CD14-positive monocyte (primary cell): ENCODE results near the gene RAD50. TPM values are rescaled to one million over a fixed set of nuclear protein-coding genes. Genes with fewer than 3 reads are reported as not detected.

Experiments used
- DNase-seq, 3 donors: peaks; one replicate each; pipeline ENCODE4 v3.0.0-alpha.2; 2011 to 2022
- H2AFZ ChIP-seq: 2 replicates; pipeline ENCODE4 v1.6.0; 2012; ENCODE audit warnings: mild to moderate bottlenecking, low read depth, low read length, inconsistent platforms; ENCODE audit not compliant: insufficient read depth, poor library complexity, severe bottlenecking
- H3K27ac ChIP-seq, 2 donors: 1 replicate in 1 of 2; 2 replicates in 1 of 2; pipeline ENCODE4 v1.5.1; 2012 to 2013; ENCODE audit warnings: low read length in 2 of 2, control low read depth in 1 of 2, inconsistent platforms in 1 of 2, low read depth in 1 of 2, mild to moderate bottlenecking in 1 of 2
- H3K27me3 ChIP-seq, 2 donors: one replicate each; pipeline versions ENCODE4 v1.6.0 to v1.6.1; 2011 to 2013; ENCODE audit warnings: low read length in 2 of 2; ENCODE audit not compliant: control insufficient read depth in 2 of 2, insufficient read depth in 2 of 2
- H3K36me3 ChIP-seq, 2 donors: replicated peaks in 1 of 2; 1 replicate in 1 of 2; 2 replicates in 1 of 2; pipeline versions ENCODE4 v1.5.1 to v1.6.1; 2012 to 2013; ENCODE audit warnings: low read length in 2 of 2, control low read depth in 1 of 2, inconsistent platforms in 1 of 2, mild to moderate bottlenecking in 1 of 2; ENCODE audit not compliant: insufficient read depth in 2 of 2, control insufficient read depth in 1 of 2
- H3K4me1 ChIP-seq, 2 donors: 1 replicate in 1 of 2; 2 replicates in 1 of 2; pipeline versions ENCODE4 v1.5.1 to v1.6.1; 2012 to 2013; ENCODE audit warnings: low read length in 2 of 2, control low read depth in 1 of 2, inconsistent platforms in 1 of 2, mild to moderate bottlenecking in 1 of 2, moderate library complexity in 1 of 2; ENCODE audit not compliant: insufficient read depth in 2 of 2, control insufficient read depth in 1 of 2
- H3K4me2 ChIP-seq: replicated peaks from 2 replicates; pipeline ENCODE3; 2012; ENCODE audit warnings: low read length, moderate library complexity, mild to moderate bottlenecking; ENCODE audit not compliant: poor library complexity, severe bottlenecking; ENCODE audit errors: extremely low read depth
- H3K4me3 ChIP-seq, 3 experiments: fragments of 200-600 bp in 1 of 3; sonication (generic) in 1 of 3; replicated peaks in 1 of 3; 1 replicate in 2 of 3; 2 replicates in 1 of 3; pipeline ENCODE4 v1.5.1; 2011 to 2013; ENCODE audit warnings: low read length in 3 of 3, mild to moderate bottlenecking in 3 of 3, control low read depth in 2 of 3, low read depth in 2 of 3, inconsistent platforms in 1 of 3, moderate library complexity in 1 of 3
- H3K79me2 ChIP-seq: 2 replicates; pipeline ENCODE4 v1.6.0; 2012; ENCODE audit warnings: mild to moderate bottlenecking, control low read depth, inconsistent platforms, low read length, moderate library complexity; ENCODE audit not compliant: insufficient read depth
- H3K9ac ChIP-seq: 2 replicates; pipeline ENCODE4 v1.6.0; 2017; ENCODE audit warnings: low read length, mild to moderate bottlenecking; ENCODE audit not compliant: insufficient read depth, poor library complexity, severe bottlenecking
- H3K9me3 ChIP-seq, 2 donors: replicated peaks in 1 of 2; 1 replicate in 1 of 2; 2 replicates in 1 of 2; pipeline versions ENCODE4 v1.5.1 to v1.6.1; 2012 to 2013; ENCODE audit warnings: low read length in 2 of 2, control low read depth in 1 of 2; ENCODE audit not compliant: control insufficient read depth in 1 of 2, insufficient read depth in 1 of 2
- H4K20me1 ChIP-seq: 2 replicates; pipeline ENCODE4 v1.6.0; 2012; ENCODE audit warnings: mild to moderate bottlenecking, low read length, control low read depth, moderate library complexity; ENCODE audit not compliant: insufficient read depth
- H3K27ac Mint-ChIP-seq, 7 donors: one replicate each; pipeline ENCODE4 v1.8.0; 2020; ENCODE audit warnings: mild to moderate bottlenecking in 7 of 7, mixed read lengths in 7 of 7, moderate library complexity in 6 of 7, inconsistent platforms in 2 of 7
- H3K27me3 Mint-ChIP-seq, 3 donors: one replicate each; pipeline ENCODE4 v1.8.0; 2021 to 2022; ENCODE audit warnings: low read depth in 3 of 3, mild to moderate bottlenecking in 3 of 3, mixed read lengths in 3 of 3, moderate library complexity in 3 of 3, inconsistent platforms in 1 of 3
- H3K36me3 Mint-ChIP-seq, 2 donors: one replicate each; pipeline ENCODE4 v1.8.0; 2020; ENCODE audit warnings: mixed read lengths in 2 of 2, inconsistent platforms in 1 of 2, mild to moderate bottlenecking in 1 of 2
- H3K4me1 Mint-ChIP-seq: one replicate; pipeline ENCODE4 v1.8.0; 2020; ENCODE audit warnings: mild to moderate bottlenecking, mixed read lengths
- H3K4me3 Mint-ChIP-seq, 2 donors: one replicate each; pipeline ENCODE4 v1.8.0; 2020; ENCODE audit warnings: mild to moderate bottlenecking in 2 of 2, mixed read lengths in 2 of 2, moderate library complexity in 1 of 2
- H3K9me3 Mint-ChIP-seq, 7 donors: one replicate each; pipeline ENCODE4 v1.8.0; 2020 to 2022; ENCODE audit warnings: mixed read lengths in 7 of 7, mild to moderate bottlenecking in 6 of 7, moderate library complexity in 6 of 7, inconsistent platforms in 2 of 7
- WGBS: methylation state at CpG from one replicate; pipeline ENCODE4 v1.1.5; 2013; ENCODE audit warnings: missing lambda C conversion rate; ENCODE audit not compliant: insufficient coverage; 5-methylcytosine and 5-hydroxymethylcytosine counted together
- intact Hi-C, 2 donors: fragments of 100-400 bp; cut with micrococcal nuclease; formaldehyde crosslinking; loops; one replicate each; pipeline versions ENCODE4 v1.15.0 to v1.15.1; 2023
- polyA plus RNA-seq, 3 donors: library from polyadenylated mRNA; depleted of rRNA in 1 of 3; unstranded in 2 of 3; stranded (reverse) in 1 of 3; fragments of 300-500 nt in 2 of 3; fragments of >200 nt in 1 of 3; fragmentation: Illumina TruSeq in 2 of 3; gene quantifications; 1 replicate in 2 of 3; 2 replicates in 1 of 3; pipeline ENCODE4 v1.2.3, GENCODE V29; 2012 to 2021
- TF ChIP-seq, protein P1 (sequence below): fragments of 200-600 bp; IDR thresholded peaks from one replicate; pipeline ENCODE4 v1.8.0; 2022; ENCODE audit warnings: antibody characterized with exemption, mild to moderate bottlenecking

Gene RAD50
- polyA plus RNA-seq, 3 donors = 5.8 to 9.3 (median 8.2) TPM

DNA sequence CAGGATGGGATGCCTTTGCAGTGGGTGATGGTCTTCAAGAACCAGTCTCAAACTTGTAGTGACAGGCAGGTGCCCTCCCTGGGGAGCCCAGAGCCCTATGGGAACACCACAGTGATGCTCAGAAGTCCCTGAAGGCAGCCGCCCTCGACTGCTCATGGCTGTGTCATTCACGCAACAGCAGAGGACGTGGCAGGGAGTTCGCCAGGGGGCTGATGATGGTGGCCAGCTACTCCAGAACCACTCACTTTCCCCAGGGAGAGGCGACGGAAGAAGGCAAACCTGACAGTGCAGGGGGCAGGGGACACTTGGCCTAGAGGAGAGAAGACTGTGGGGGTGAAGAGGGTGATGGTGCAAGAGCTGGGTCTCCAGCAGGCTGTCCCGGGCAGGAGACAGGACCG lies 105.2 kb downstream of the RAD50 start:
- Mint-ChIP-seq H3K27ac (peak overlapping the region in 1 of 7 donors; percentile 1), H3K4me3 (no peak overlapping the region), H3K27me3 (peaks cover 6 to 11% (median 10%) of the 10 kb centered on the region in 3 donors), H3K36me3 (no peaks in the 10 kb centered on the region), H3K9me3 (peaks cover 0 to 3% (median 1%) of the 10 kb centered on the region in 7 donors), H3K4me1 (no peaks in the 10 kb centered on the region)
- 94% methylated on average over 5 of the region's 9 CpGs for WGBS
- TF ChIP-seq, protein P1, sequence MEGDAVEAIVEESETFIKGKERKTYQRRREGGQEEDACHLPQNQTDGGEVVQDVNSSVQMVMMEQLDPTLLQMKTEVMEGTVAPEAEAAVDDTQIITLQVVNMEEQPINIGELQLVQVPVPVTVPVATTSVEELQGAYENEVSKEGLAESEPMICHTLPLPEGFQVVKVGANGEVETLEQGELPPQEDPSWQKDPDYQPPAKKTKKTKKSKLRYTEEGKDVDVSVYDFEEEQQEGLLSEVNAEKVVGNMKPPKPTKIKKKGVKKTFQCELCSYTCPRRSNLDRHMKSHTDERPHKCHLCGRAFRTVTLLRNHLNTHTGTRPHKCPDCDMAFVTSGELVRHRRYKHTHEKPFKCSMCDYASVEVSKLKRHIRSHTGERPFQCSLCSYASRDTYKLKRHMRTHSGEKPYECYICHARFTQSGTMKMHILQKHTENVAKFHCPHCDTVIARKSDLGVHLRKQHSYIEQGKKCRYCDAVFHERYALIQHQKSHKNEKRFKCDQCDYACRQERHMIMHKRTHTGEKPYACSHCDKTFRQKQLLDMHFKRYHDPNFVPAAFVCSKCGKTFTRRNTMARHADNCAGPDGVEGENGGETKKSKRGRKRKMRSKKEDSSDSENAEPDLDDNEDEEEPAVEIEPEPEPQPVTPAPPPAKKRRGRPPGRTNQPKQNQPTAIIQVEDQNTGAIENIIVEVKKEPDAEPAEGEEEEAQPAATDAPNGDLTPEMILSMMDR = no peak
- H2AFZ ChIP-seq = no peak overlapping the region
- H3K36me3 ChIP-seq = no peaks in the 10 kb centered on the region
- H3K79me2 ChIP-seq = no peaks in the 10 kb centered on the region
- no peak overlapping the region for H3K9ac ChIP-seq
- H3K27me3 ChIP-seq = peaks cover 0 to 4% of the 10 kb centered on the region in 2 donors
- no peak overlapping the region for H3K27ac ChIP-seq
- H3K4me1 ChIP-seq = no peaks in the 10 kb centered on the region
- H3K4me2 ChIP-seq = no peak overlapping the region
- no peaks in the 10 kb centered on the region for H3K9me3 ChIP-seq
- H3K4me3 ChIP-seq = no peak overlapping the region
- intact Hi-C loops = no loop called here
- H4K20me1 ChIP-seq = no peaks in the 10 kb centered on the region
- DNase-seq = no peak

DNA sequence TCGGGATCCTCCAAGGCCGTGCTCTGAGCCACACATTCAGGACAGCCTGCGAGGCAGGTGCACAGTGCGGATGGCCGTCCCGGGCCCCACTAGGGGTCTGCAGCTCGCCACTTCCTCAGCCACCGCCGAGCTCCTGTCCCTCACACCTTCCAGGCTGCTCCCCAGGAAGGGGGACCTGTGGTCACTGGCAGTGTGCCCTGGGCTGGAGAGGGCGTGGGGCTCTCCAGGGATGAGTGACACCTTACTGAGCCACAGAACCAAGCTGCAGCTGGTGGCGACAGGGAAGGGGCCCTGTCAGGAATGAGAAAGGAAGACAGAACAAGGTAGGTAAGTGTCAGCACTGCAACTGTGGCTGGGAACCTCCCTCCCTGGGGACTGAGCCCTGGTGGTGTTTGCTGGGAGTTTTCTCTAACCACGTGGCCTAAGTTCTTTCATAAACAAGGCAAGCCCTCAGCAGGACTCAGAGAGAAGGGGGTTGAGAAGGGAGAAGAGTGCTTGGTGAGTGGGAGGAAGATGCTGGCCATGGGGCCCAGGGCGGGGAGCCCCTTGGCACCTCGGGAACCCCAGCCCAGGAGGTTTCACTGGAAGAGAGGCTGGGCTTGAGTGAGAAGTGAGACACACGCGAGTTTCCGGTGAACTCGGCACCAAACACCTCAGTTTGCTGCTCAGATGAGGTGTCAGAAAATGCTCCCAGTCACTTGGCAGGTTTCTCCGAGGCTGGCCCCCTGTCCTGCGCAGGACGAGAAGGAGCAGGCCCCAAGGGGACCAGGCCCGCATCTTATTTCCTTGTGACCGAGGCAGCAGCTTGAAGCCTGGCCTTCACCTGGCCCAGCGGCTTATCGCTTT lies 106.4 kb downstream of the RAD50 start:
- H3K27ac Mint-ChIP-seq = peak overlapping the region in 1 of 7 donors; percentile 42
- Histone ChIP-seq H3K9me3 (no peaks in the 10 kb centered on the region), H3K27ac (no peak overlapping the region), H3K36me3 (no peaks in the 10 kb centered on the region), H3K4me2 (no peak overlapping the region), H3K4me1 (no peaks in the 10 kb centered on the region), H3K4me3 (no peak overlapping the region), H3K9ac (no peak overlapping the region), H3K79me2 (no peaks in the 10 kb centered on the region), H2AFZ (peak overlapping the region; percentile 27), H3K27me3 (no peaks in the 10 kb centered on the region), H4K20me1 (no peaks in the 10 kb centered on the region)
- TF ChIP-seq, protein P1 = no peak
- no peak overlapping the region for H3K4me3 Mint-ChIP-seq
- H3K36me3 Mint-ChIP-seq = no peaks in the 10 kb centered on the region
- H3K4me1 Mint-ChIP-seq = no peaks in the 10 kb centered on the region
- 56% methylated on average over 22 of the region's 25 CpGs for WGBS
- no peak for DNase-seq
- H3K27me3 Mint-ChIP-seq = peaks cover 0 to 4% (median 3%) of the 10 kb centered on the region in 3 donors
- intact Hi-C loops = no loop called here
- H3K9me3 Mint-ChIP-seq = peaks cover 0 to 2% (median 0%) of the 10 kb centered on the region in 7 donors
